Hepatocyte (in vitro differentiated cells): Measurements from ENCODE around the gene SLC26A6.

Experiments used
- EZH2phosphoT487 ChIP-seq: fragments of 200-600 bp; sonication (generic); IDR thresholded peaks from one replicate; pipeline ENCODE4 v1.6.1; 2018; ENCODE audit warnings: antibody characterized with exemption, mild to moderate bottlenecking, low read depth, moderate library complexity; ENCODE audit not compliant: unreplicated experiment, severe bottlenecking
- TF ChIP-seq, protein P1 (sequence below): fragments of 200-600 bp; sonication (generic); IDR thresholded peaks from 2 replicates; pipeline ENCODE4 v1.5.1; 2016; ENCODE audit warnings: antibody characterized with exemption, mild to moderate bottlenecking; ENCODE audit not compliant: poor library complexity

DNA sequence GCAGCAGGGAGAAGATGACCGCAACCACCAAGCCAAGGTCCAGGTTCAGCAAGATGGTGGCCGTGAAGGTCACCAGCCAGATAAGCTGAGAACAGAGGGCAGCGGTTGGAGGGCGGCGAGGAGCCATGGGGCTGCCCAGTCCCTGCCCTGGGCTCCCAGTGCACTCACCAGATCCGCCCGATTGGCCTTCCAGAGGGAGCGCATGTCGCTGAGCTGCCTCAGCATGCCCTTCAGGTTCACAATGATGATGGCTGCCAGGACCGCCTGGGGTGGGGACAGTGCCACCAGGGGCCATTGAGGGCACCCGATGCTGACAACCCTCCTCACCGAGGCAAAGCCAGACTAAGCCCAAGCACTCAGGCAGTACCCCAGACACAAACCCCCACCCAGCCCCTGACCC is 5.4 kb downstream of the SLC26A6 start:
- no peak for TF ChIP-seq EZH2phosphoT487
- TF ChIP-seq, protein P1, sequence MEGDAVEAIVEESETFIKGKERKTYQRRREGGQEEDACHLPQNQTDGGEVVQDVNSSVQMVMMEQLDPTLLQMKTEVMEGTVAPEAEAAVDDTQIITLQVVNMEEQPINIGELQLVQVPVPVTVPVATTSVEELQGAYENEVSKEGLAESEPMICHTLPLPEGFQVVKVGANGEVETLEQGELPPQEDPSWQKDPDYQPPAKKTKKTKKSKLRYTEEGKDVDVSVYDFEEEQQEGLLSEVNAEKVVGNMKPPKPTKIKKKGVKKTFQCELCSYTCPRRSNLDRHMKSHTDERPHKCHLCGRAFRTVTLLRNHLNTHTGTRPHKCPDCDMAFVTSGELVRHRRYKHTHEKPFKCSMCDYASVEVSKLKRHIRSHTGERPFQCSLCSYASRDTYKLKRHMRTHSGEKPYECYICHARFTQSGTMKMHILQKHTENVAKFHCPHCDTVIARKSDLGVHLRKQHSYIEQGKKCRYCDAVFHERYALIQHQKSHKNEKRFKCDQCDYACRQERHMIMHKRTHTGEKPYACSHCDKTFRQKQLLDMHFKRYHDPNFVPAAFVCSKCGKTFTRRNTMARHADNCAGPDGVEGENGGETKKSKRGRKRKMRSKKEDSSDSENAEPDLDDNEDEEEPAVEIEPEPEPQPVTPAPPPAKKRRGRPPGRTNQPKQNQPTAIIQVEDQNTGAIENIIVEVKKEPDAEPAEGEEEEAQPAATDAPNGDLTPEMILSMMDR: no peak
